ENCODE measurements around the gene SFI1. TPM values are rescaled to one million over a fixed set of nuclear protein-coding genes. Genes with fewer than 3 reads are reported as not detected.
"Not testable (repeated sequence)": the region's sequence is repeated elsewhere in the genome, so short reads cannot be mapped to it uniquely, and the experiment has no call there.

SFI1 gene
- total and polyA plus RNA-seq, 5 donors from 2014 or later: 18.6 to 300 (median 33.3) TPM

- ATAC-seq (ENCODE audit: low read depth in 2 of 2); H3K27me3 ChIP-seq (ENCODE audit: control insufficient read depth, insufficient read depth, low read length); H3K27ac ChIP-seq (ENCODE audit: insufficient read depth, low read length, poor library complexity, severe bottlenecking); H3K9me3 ChIP-seq (ENCODE audit: control insufficient read depth in 2 of 2, low read length in 2 of 2); H3K9me3 Mint-ChIP-seq; DNase-seq; H3K27me3 Mint-ChIP-seq; H3K4me3 ChIP-seq (ENCODE audit: low read depth, low read length): not testable (repeated sequence)
- peaks cover 46% of the 10 kb centered on the region for H3K36me3 ChIP-seq (ENCODE audit: control insufficient read depth, insufficient read depth, low read length)
- peak overlapping the region in 1 of 4 donors; percentile 19 for H3K4me3 Mint-ChIP-seq
- peaks cover 20% of the 10 kb centered on the region for H3K4me1 ChIP-seq (ENCODE audit: control insufficient read depth, insufficient read depth, low read length, poor library complexity, severe bottlenecking)
- H3K4me1 Mint-ChIP-seq: peaks cover 28 to 77% (median 46%) of the 10 kb centered on the region in 4 donors
- H3K27ac Mint-ChIP-seq: peak overlapping the region; percentile 31 to 84 (median 57)
- H3K36me3 Mint-ChIP-seq: peaks cover 42% of the 10 kb centered on the region
These were observed 11.2 kb downstream of the SFI1 start for GRCh38 chr22:31507517-31507916.

GRCh38 chr22:31508536-31508935, 12.2 kb downstream of the SFI1 start:
- Histone ChIP-seq H3K36me3 (ENCODE audit: control insufficient read depth, insufficient read depth, low read length) (peaks cover 52% of the 10 kb centered on the region), H3K4me3 (ENCODE audit: low read depth, low read length) (no peak overlapping the region), H3K4me1 (ENCODE audit: control insufficient read depth, insufficient read depth, low read length, poor library complexity, severe bottlenecking) (peaks cover 10% of the 10 kb centered on the region), H3K27ac (ENCODE audit: insufficient read depth, low read length, poor library complexity, severe bottlenecking) (no peak overlapping the region), H3K27me3 (ENCODE audit: control insufficient read depth, insufficient read depth, low read length) (no peaks in the 10 kb centered on the region), H3K9me3 (ENCODE audit: control insufficient read depth in 2 of 2, low read length in 2 of 2) (peaks cover 0 to 2% of the 10 kb centered on the region in 2 experiments)
- Mint-ChIP-seq H3K27me3 (no peaks in the 10 kb centered on the region), H3K4me3 (peak overlapping the region in 3 of 4 donors; percentile 27 to 61 (median 37)), H3K27ac (peak overlapping the region in 2 of 3 donors; percentile 20 to 84), H3K4me1 (peaks cover 23 to 70% (median 45%) of the 10 kb centered on the region in 4 donors), H3K36me3 (peaks cover 43% of the 10 kb centered on the region), H3K9me3 (peaks cover 0 to 6% (median 0%) of the 10 kb centered on the region in 7 donors)
- ATAC-seq (ENCODE audit: low read depth in 2 of 2) (no peak), DNase-seq (no peak)

- peaks cover 43% of the 10 kb centered on the region for H3K36me3 Mint-ChIP-seq
- peaks cover 0 to 2% of the 10 kb centered on the region in 2 experiments for H3K9me3 ChIP-seq (ENCODE audit: control insufficient read depth in 2 of 2, low read length in 2 of 2)
- no peaks in the 10 kb centered on the region for H3K27me3 Mint-ChIP-seq
- peak overlapping the region in 2 of 3 donors; percentile 43 to 84 for H3K27ac Mint-ChIP-seq
- DNase-seq (no peak), ATAC-seq (ENCODE audit: low read depth in 2 of 2) (no peak)
- H3K27ac ChIP-seq (ENCODE audit: insufficient read depth, low read length, poor library complexity, severe bottlenecking): no peak overlapping the region
- peak overlapping the region in 2 of 4 donors; percentile 4 to 27 for H3K4me3 Mint-ChIP-seq
- H3K36me3 ChIP-seq (ENCODE audit: control insufficient read depth, insufficient read depth, low read length): peaks cover 52% of the 10 kb centered on the region
- H3K9me3 Mint-ChIP-seq: peaks cover 0 to 6% (median 0%) of the 10 kb centered on the region in 7 donors
- H3K4me1 ChIP-seq (ENCODE audit: control insufficient read depth, insufficient read depth, low read length, poor library complexity, severe bottlenecking): peaks cover 6% of the 10 kb centered on the region
- H3K4me1 Mint-ChIP-seq: peaks cover 17 to 65% (median 42%) of the 10 kb centered on the region in 4 donors
- H3K4me3 ChIP-seq (ENCODE audit: low read depth, low read length): no peak overlapping the region
- H3K27me3 ChIP-seq (ENCODE audit: control insufficient read depth, insufficient read depth, low read length): no peaks in the 10 kb centered on the region
These were observed 12.9 kb downstream of the SFI1 start for GRCh38 chr22:31509061-31509762.

- H3K4me1 Mint-ChIP-seq: peaks cover 14 to 71% (median 48%) of the 10 kb centered on the region in 4 donors
- peak overlapping the region in 1 of 3 donors; percentile 48 for H3K27ac Mint-ChIP-seq
- H3K36me3 Mint-ChIP-seq: peaks cover 28% of the 10 kb centered on the region
- no peaks in the 10 kb centered on the region for H3K9me3 ChIP-seq (ENCODE audit: control insufficient read depth in 2 of 2, low read length in 2 of 2)
- H3K4me3 ChIP-seq (ENCODE audit: low read depth, low read length): no peak overlapping the region
- ATAC-seq (ENCODE audit: low read depth in 2 of 2) (no peak), DNase-seq (peak in 1 of 3 donors; percentile 30)
- H3K4me1 ChIP-seq (ENCODE audit: control insufficient read depth, insufficient read depth, low read length, poor library complexity, severe bottlenecking): peaks cover 10% of the 10 kb centered on the region
- H3K27me3 ChIP-seq (ENCODE audit: control insufficient read depth, insufficient read depth, low read length): no peaks in the 10 kb centered on the region
- peak overlapping the region in 1 of 4 donors; percentile 17 for H3K4me3 Mint-ChIP-seq
- H3K9me3 Mint-ChIP-seq: no peaks in the 10 kb centered on the region
- H3K27ac ChIP-seq (ENCODE audit: insufficient read depth, low read length, poor library complexity, severe bottlenecking): no peak overlapping the region
- H3K27me3 Mint-ChIP-seq: no peaks in the 10 kb centered on the region
- peaks cover 43% of the 10 kb centered on the region for H3K36me3 ChIP-seq (ENCODE audit: control insufficient read depth, insufficient read depth, low read length)
These were observed 23.7 kb downstream of the SFI1 start for GRCh38 chr22:31520051-31520450.

GRCh38 chr22:31524132-31524531, 27.8 kb downstream of the SFI1 start:
- Mint-ChIP-seq H3K4me1 (peaks cover 20 to 75% (median 47%) of the 10 kb centered on the region in 4 donors), H3K4me3 (peak overlapping the region in 1 of 4 donors; percentile 36), H3K27ac (peak overlapping the region in 2 of 3 donors; percentile 52 to 73), H3K36me3 (peaks cover 45% of the 10 kb centered on the region)
- not testable (repeated sequence) for H3K27me3 ChIP-seq (ENCODE audit: control insufficient read depth, insufficient read depth, low read length); H3K27ac ChIP-seq (ENCODE audit: insufficient read depth, low read length, poor library complexity, severe bottlenecking); H3K27me3 Mint-ChIP-seq; H3K9me3 Mint-ChIP-seq; H3K9me3 ChIP-seq (ENCODE audit: control insufficient read depth in 2 of 2, low read length in 2 of 2)
- peaks cover 16% of the 10 kb centered on the region for H3K4me1 ChIP-seq (ENCODE audit: control insufficient read depth, insufficient read depth, low read length, poor library complexity, severe bottlenecking)
- peak overlapping the region; percentile 7 for H3K4me3 ChIP-seq (ENCODE audit: low read depth, low read length)
- ATAC-seq (ENCODE audit: low read depth in 2 of 2): peak in 1 of 2 donors; percentile 37
- DNase-seq: peak in 1 of 3 donors; percentile 49
- peaks cover 41% of the 10 kb centered on the region for H3K36me3 ChIP-seq (ENCODE audit: control insufficient read depth, insufficient read depth, low read length)

- peak overlapping the region; percentile 26 to 80 (median 73) for H3K27ac Mint-ChIP-seq
- H3K36me3 Mint-ChIP-seq: peaks cover 50% of the 10 kb centered on the region
- Histone ChIP-seq H3K27me3 (ENCODE audit: control insufficient read depth, insufficient read depth, low read length) (no peaks in the 10 kb centered on the region), H3K4me3 (ENCODE audit: low read depth, low read length) (no peak overlapping the region), H3K9me3 (ENCODE audit: control insufficient read depth in 2 of 2, low read length in 2 of 2) (no peaks in the 10 kb centered on the region), H3K36me3 (ENCODE audit: control insufficient read depth, insufficient read depth, low read length) (peaks cover 50% of the 10 kb centered on the region), H3K4me1 (ENCODE audit: control insufficient read depth, insufficient read depth, low read length, poor library complexity, severe bottlenecking) (peaks cover 16% of the 10 kb centered on the region), H3K27ac (ENCODE audit: insufficient read depth, low read length, poor library complexity, severe bottlenecking) (no peak overlapping the region)
- H3K9me3 Mint-ChIP-seq: no peaks in the 10 kb centered on the region
- DNase-seq (peak in 1 of 3 donors; percentile 40), ATAC-seq (ENCODE audit: low read depth in 2 of 2) (peak; percentile 54 to 64)
- no peaks in the 10 kb centered on the region for H3K27me3 Mint-ChIP-seq
- H3K4me3 Mint-ChIP-seq: peak overlapping the region in 1 of 4 donors; percentile 24
- peaks cover 24 to 65% (median 50%) of the 10 kb centered on the region in 4 donors for H3K4me1 Mint-ChIP-seq
These were observed 29.9 kb downstream of the SFI1 start for GRCh38 chr22:31526270-31526669.

GRCh38 chr22:31530823-31531195, 34.5 kb downstream of the SFI1 start:
- H3K27ac Mint-ChIP-seq: peak overlapping the region in 2 of 3 donors; percentile 29 to 93
- H3K9me3 Mint-ChIP-seq: no peaks in the 10 kb centered on the region
- H3K27me3 ChIP-seq (ENCODE audit: control insufficient read depth, insufficient read depth, low read length): no peaks in the 10 kb centered on the region
- no peak overlapping the region for H3K4me3 ChIP-seq (ENCODE audit: low read depth, low read length)
- peaks cover 31% of the 10 kb centered on the region for H3K36me3 Mint-ChIP-seq
- peaks cover 27 to 56% (median 44%) of the 10 kb centered on the region in 4 donors for H3K4me1 Mint-ChIP-seq
- peak overlapping the region in 1 of 4 donors; percentile 15 for H3K4me3 Mint-ChIP-seq
- no peak for ATAC-seq (ENCODE audit: low read depth in 2 of 2)
- H3K27ac ChIP-seq (ENCODE audit: insufficient read depth, low read length, poor library complexity, severe bottlenecking): no peak overlapping the region
- peaks cover 48% of the 10 kb centered on the region for H3K36me3 ChIP-seq (ENCODE audit: control insufficient read depth, insufficient read depth, low read length)
- no peaks in the 10 kb centered on the region for H3K27me3 Mint-ChIP-seq
- peaks cover 5% of the 10 kb centered on the region for H3K4me1 ChIP-seq (ENCODE audit: control insufficient read depth, insufficient read depth, low read length, poor library complexity, severe bottlenecking)
- no peaks in the 10 kb centered on the region for H3K9me3 ChIP-seq (ENCODE audit: control insufficient read depth in 2 of 2, low read length in 2 of 2)
- DNase-seq: no peak

Data from CD4-positive, CD25-positive, alpha-beta regulatory T cell (primary cell).